HepG2 (cell line): ENCODE data around the gene PBX1. TPM values are rescaled to one million over a fixed set of nuclear protein-coding genes. Genes with fewer than 3 reads are reported as not detected.

ENCODE experiments used
- ATAC-seq: fragments of 200-7000 bp; cut with Tn5 transposase; 3 replicates; pipeline ENCODE4 v1.9.1; 2020; ENCODE audit warnings: mild to moderate bottlenecking, moderate library complexity
- BruUV-seq: library from RNA; stranded (reverse); fragments of 400-500 nt; replicated peaks from 2 replicates; lab custom pipeline; 2021; lab: Mats Ljungman, UMichigan
- CTCF ChIA-PET: fragments of 300-600 bp; formaldehyde crosslinking; extraction: SDS; loops from one replicate; lab custom pipeline; 2021; ENCODE audit warnings: low total read pairs, inconsistent platforms, low intra/inter-chr PET ratio; lab: Yijun Ruan, JAX
- POLR2A ChIA-PET: fragments of 350-600 bp; sonication (Branson Sonifier 250); formaldehyde crosslinking; loops from one replicate; lab custom pipeline; 2020; ENCODE audit warnings: antibody characterized with exemption, inconsistent platforms; lab: Yijun Ruan, JAX
- DNase-seq: peaks from one replicate; pipeline ENCODE4 v3.0.0-alpha.2; 2015; ENCODE audit warnings: low spot score
- FAIRE-seq: peaks from 3 replicates; lab custom pipeline; 2011; peaks lifted over from hg19 to GRCh38; lab: Jason Lieb, UNC
- H2AFZ ChIP-seq: one replicate; pipeline ENCODE4 v1.6.1; 2011; ENCODE audit warnings: low read length, inconsistent platforms
- H3K27ac ChIP-seq: fragments of 300-600 bp; 3 replicates; pipeline ENCODE4 v1.8.0; 2011; ENCODE audit warnings: mixed run types, mild to moderate bottlenecking, mixed read lengths, low read length, inconsistent platforms; ENCODE audit not compliant: insufficient read depth; ENCODE audit errors: extremely low read length
- H3K27me3 ChIP-seq, 2 experiments: fragments of 200-600 bp in 1 of 2; 2 replicates in 1 of 2; 3 replicates in 1 of 2; pipeline versions ENCODE4 v1.6.0 to v1.8.0; 2011; ENCODE audit warnings: low read length in 2 of 2, mild to moderate bottlenecking in 2 of 2, moderate library complexity in 2 of 2, inconsistent platforms in 1 of 2; ENCODE audit not compliant: insufficient read depth in 2 of 2, control insufficient read depth in 1 of 2
- H3K36me3 ChIP-seq, 2 experiments: fragments of 200-600 bp in 1 of 2; replicated peaks in 1 of 2; 2 replicates in 1 of 2; 3 replicates in 1 of 2; pipeline versions ENCODE4 v1.5.1 to v1.8.0; 2011; ENCODE audit warnings: low read length in 2 of 2, inconsistent platforms in 1 of 2; ENCODE audit not compliant: insufficient read depth in 2 of 2, control insufficient read depth in 1 of 2
- H3K4me1 ChIP-seq: 2 replicates; pipeline ENCODE4 v1.5.1; 2012; ENCODE audit warnings: low read length, inconsistent platforms; ENCODE audit not compliant: insufficient read depth
- H3K4me2 ChIP-seq: 2 replicates; pipeline ENCODE4 v1.6.0; 2011; ENCODE audit warnings: low read depth, low read length, inconsistent platforms
- H3K4me3 ChIP-seq, 3 experiments: fragments of 200-600 bp in 1 of 3; sonication (generic), shearing (Covaris generic) in 1 of 3; replicated peaks in 1 of 3; 2 replicates each; pipeline ENCODE4 v1.5.1; 2011 to 2016; ENCODE audit warnings: low read length in 3 of 3, inconsistent platforms in 2 of 3, low read depth in 2 of 3, mild to moderate bottlenecking in 2 of 3, control low read depth in 1 of 3, mixed read lengths in 1 of 3; ENCODE audit not compliant: insufficient read depth in 1 of 3
- H3K79me2 ChIP-seq: one replicate; pipeline ENCODE4 v1.6.1; 2011; ENCODE audit warnings: low read length, inconsistent platforms; ENCODE audit not compliant: insufficient read depth
- H3K9ac ChIP-seq: 2 replicates; pipeline ENCODE4 v1.6.0; 2011; ENCODE audit warnings: mild to moderate bottlenecking, low read depth, low read length, inconsistent platforms; ENCODE audit not compliant: insufficient read depth
- H3K9me3 ChIP-seq: 2 replicates; pipeline ENCODE4 v1.5.1; 2012; ENCODE audit warnings: mild to moderate bottlenecking, low read length
- H4K20me1 ChIP-seq: 2 replicates; pipeline ENCODE4 v1.6.0; 2011; ENCODE audit warnings: inconsistent platforms, mild to moderate bottlenecking, low read length, moderate library complexity; ENCODE audit not compliant: insufficient read depth
- HNF4G ChIP-seq, 2 experiments: sonication (generic) in 1 of 2; formaldehyde crosslinking in 1 of 2; IDR thresholded peaks; 2 replicates each; pipeline versions ENCODE4 v1.4.0 to v1.6.1; 2011 to 2020; ENCODE audit warnings: borderline replicate concordance in 2 of 2, low read depth in 2 of 2, mild to moderate bottlenecking in 2 of 2, low read length in 1 of 2, missing genetic modification reagents in 1 of 2, moderate library complexity in 1 of 2
- HNRNPL ChIP-seq: fragments of 200-400 bp; formaldehyde crosslinking; IDR thresholded peaks from 2 replicates; pipeline ENCODE4 v1.6.1; 2017; ENCODE audit warnings: mild to moderate bottlenecking, low read depth, low read length
- HOXA3 ChIP-seq: sonication (generic); formaldehyde crosslinking; IDR thresholded peaks from 2 replicates; pipeline ENCODE4 v1.5.0; 2020; ENCODE audit warnings: missing genetic modification reagents
- JUN ChIP-seq: sonication (generic); formaldehyde crosslinking; IDR thresholded peaks from 2 replicates; pipeline ENCODE4 v1.4.0; 2020; ENCODE audit warnings: mild to moderate bottlenecking, missing genetic modification reagents
- JUNB ChIP-seq: sonication (generic); formaldehyde crosslinking; IDR thresholded peaks from 2 replicates; pipeline ENCODE4 v1.8.0; 2022; ENCODE audit warnings: missing genetic modification reagents, mild to moderate bottlenecking, borderline replicate concordance
- JUND ChIP-seq: sonication (generic); formaldehyde crosslinking; IDR thresholded peaks from 2 replicates; pipeline ENCODE4 v1.8.0; 2022; ENCODE audit warnings: mild to moderate bottlenecking, missing genetic modification reagents
- KLF13 ChIP-seq: sonication (generic); formaldehyde crosslinking; IDR thresholded peaks from 2 replicates; pipeline ENCODE4 v1.4.0; 2020; ENCODE audit warnings: mild to moderate bottlenecking, missing genetic modification reagents
- NFE2L1 ChIP-seq: sonication (generic); formaldehyde crosslinking; IDR thresholded peaks from 2 replicates; pipeline ENCODE4 v1.4.0; 2020; ENCODE audit warnings: missing genetic modification reagents, mild to moderate bottlenecking, borderline replicate concordance
- NR1H2 ChIP-seq: sonication (generic); formaldehyde crosslinking; IDR thresholded peaks from 2 replicates; pipeline ENCODE4 v1.8.1; 2022; ENCODE audit warnings: low read depth, missing genetic modification reagents, borderline replicate concordance
- PBX3 ChIP-seq: sonication (generic); formaldehyde crosslinking; IDR thresholded peaks from 2 replicates; pipeline ENCODE4 v1.8.1; 2023; ENCODE audit warnings: missing genetic modification reagents, inconsistent platforms, borderline replicate concordance
- POGK ChIP-seq: sonication (generic); formaldehyde crosslinking; conservative IDR thresholded peaks from 2 replicates; pipeline ENCODE4 v1.8.0; 2022; ENCODE audit warnings: mild to moderate bottlenecking, moderate library complexity, missing genetic modification reagents
- SMARCC2 ChIP-seq: fragments of 450-650 bp; IDR thresholded peaks from 2 replicates; pipeline ENCODE4 v1.6.1; 2017; ENCODE audit warnings: antibody characterized with exemption, mild to moderate bottlenecking
- SNAPC2 ChIP-seq: sonication (generic); formaldehyde crosslinking; IDR thresholded peaks from 2 replicates; pipeline ENCODE4 v1.8.1; 2022; ENCODE audit warnings: mild to moderate bottlenecking, missing genetic modification reagents
- TEAD2 ChIP-seq: sonication (generic); formaldehyde crosslinking; IDR thresholded peaks from 2 replicates; pipeline ENCODE4 v1.9.0; 2021; ENCODE audit warnings: missing genetic modification reagents
- ZNF441 ChIP-seq: sonication (generic); formaldehyde crosslinking; IDR thresholded peaks from 2 replicates; pipeline ENCODE4 v1.7.0; 2021; ENCODE audit warnings: missing genetic modification reagents, borderline replicate concordance
- ZNF781 ChIP-seq: sonication (generic); formaldehyde crosslinking; IDR thresholded peaks from 2 replicates; pipeline ENCODE4 v1.5.1; 2020; ENCODE audit warnings: borderline replicate concordance, mild to moderate bottlenecking, missing genetic modification reagents; ENCODE audit errors: not compliant biosample characterization
- WGBS: methylation state at CpG from one replicate; pipeline ENCODE4 v1.1.6; 2017; ENCODE audit warnings: low lambda C conversion rate; 5-methylcytosine and 5-hydroxymethylcytosine counted together
- in situ Hi-C: cut with HindIII; loops from 2 replicates; pipeline ENCODE4 v1.10.0; 2017; ENCODE audit warnings: low pct_unique_long_range_greater_than_20kb; ENCODE audit not compliant: extremely low pct_ligation_motif_present
- intact Hi-C: fragments of 100-400 bp; cut with micrococcal nuclease; formaldehyde crosslinking; loops from one replicate; pipeline ENCODE4 v1.10.0; 2022; ENCODE audit not compliant: unreplicated experiment
- polyA plus RNA-seq, 8 experiments: library from polyadenylated mRNA; depleted of rRNA in 3 of 8; stranded (reverse) in 7 of 8; unstranded in 1 of 8; fragments of >200 nt; fragmentation: Illumina TruSeq in 4 of 8; extraction: Trizol in 4 of 8; gene quantifications; 2 replicates each; pipeline versions ENCODE4 v1.2.1 to v1.2.3, GENCODE V29; 2011 to 2016; ENCODE audit warnings: low read depth in 4 of 8, missing spikeins in 1 of 8, mixed read lengths in 1 of 8; ENCODE audit not compliant: insufficient read depth in 1 of 8
- total RNA-seq, 5 experiments: library from RNA; depleted of rRNA; stranded (reverse); fragments of >200 nt; fragmentation: Illumina TruSeq; extraction: Trizol; gene quantifications; 2 replicates each; pipeline ENCODE4 v1.2.3, GENCODE V29; 2016; ENCODE audit warnings: low read depth in 1 of 5

The PBX1 gene
- total and polyA plus RNA-seq, 2 of the 13 experiments (the other 11 are each of a cell fraction or from before 2014, with no cell fraction given), result 0.24 TPM; not detected in 1

- 64% methylated on average over 6 of the region's 6 CpGs for WGBS
- in situ Hi-C loops (no loop called here), intact Hi-C loops (no loop called here)
- TF ChIP-seq JUN (CRISPR knock-in tag), result no peak
- TF ChIP-seq JUND (CRISPR knock-in tag), result no peak
- TF ChIP-seq POGK (CRISPR knock-in tag), result no peak
- no peak for TF ChIP-seq NR1H2 (CRISPR knock-in tag)
- TF ChIP-seq PBX3 (CRISPR knock-in tag), result no peak
- no peak for TF ChIP-seq NFE2L1
- no peak for TF ChIP-seq HOXA3 (CRISPR knock-in tag)
- TF ChIP-seq TEAD2, result no peak
- TF ChIP-seq ZNF441 (CRISPR knock-in tag), result no peak
- TF ChIP-seq SMARCC2, result no peak
- no peak for TF ChIP-seq HNRNPL
- no peak for TF ChIP-seq HNF4G (IDR thresholded peaks at IDR 0.05; ENCODE audit: borderline replicate concordance, low read depth, low read length)
- TF ChIP-seq HNF4G (CRISPR knock-in tag; IDR thresholded peaks at IDR 0.05; ENCODE audit: borderline replicate concordance, low read depth), result no peak
- no peak for TF ChIP-seq KLF13 (CRISPR knock-in tag)
- no peak for TF ChIP-seq SNAPC2 (CRISPR knock-in tag)
- no peak for TF ChIP-seq JUNB (CRISPR knock-in tag)
- no peak for TF ChIP-seq ZNF781 (CRISPR knock-in tag)
- Histone ChIP-seq H3K36me3 (no peaks in the 10 kb centered on the region), H3K27ac (no peak overlapping the region), H3K4me3 (no peak overlapping the region), H3K79me2 (no peaks in the 10 kb centered on the region), H3K4me1 (no peaks in the 10 kb centered on the region), H3K9ac (no peak overlapping the region), H4K20me1 (no peaks in the 10 kb centered on the region), H3K27me3 (no peaks in the 10 kb centered on the region), H3K9me3 (no peaks in the 10 kb centered on the region), H3K4me2 (no peak overlapping the region), H2AFZ (no peak overlapping the region)
- ATAC-seq, result no peak
- BruUV-seq, result no TSS peak
- ChIA-PET POLR2A (no interaction called here), CTCF (no interaction called here)
- FAIRE-seq, result no peak
- no peak for DNase-seq
Observed at GRCh38 chr1:164801246-164801731, 242.3 kb downstream of the PBX1 start.
